Breast epithelium (tissue), 4 donors: ENCODE results near the gene GRHL3. TPM values are rescaled to one million over a fixed set of nuclear protein-coding genes. Genes with fewer than 3 reads are reported as not detected.
A peak's percentile ranks its signal among the peaks of the same experiment; 100 is the strongest.

Experiments used
- DNase-seq, 2 donors: peaks; one replicate each; pipeline ENCODE4 v3.0.0-alpha.2; 2019; ENCODE audit warnings: low spot score in 2 of 2
- H3K27ac ChIP-seq, 2 donors: fragments of 200-600 bp; sonication (generic) in 1 of 2; one replicate each; pipeline ENCODE4 v1.5.1; 2016 to 2019; ENCODE audit warnings: mild to moderate bottlenecking in 1 of 2
- H3K27me3 ChIP-seq, 2 donors: fragments of 200-600 bp; sonication (generic) in 1 of 2; one replicate each; pipeline versions ENCODE4 v1.5.1 to v1.6.0; 2017 to 2019; ENCODE audit warnings: control low read depth in 1 of 2, mild to moderate bottlenecking in 1 of 2
- H3K36me3 ChIP-seq: fragments of 200-600 bp; one replicate; pipeline ENCODE4 v1.5.1; 2019
- H3K4me1 ChIP-seq, 2 donors: fragments of 200-600 bp; sonication (generic); one replicate each; pipeline ENCODE4 v1.5.1; 2016 to 2019; ENCODE audit warnings: control low read depth in 1 of 2
- H3K4me3 ChIP-seq, 3 donors: fragments of 200-600 bp; sonication (generic); 1 replicate in 2 of 3; 2 replicates in 1 of 3; pipeline ENCODE4 v1.5.1; 2016 to 2019; ENCODE audit warnings: mild to moderate bottlenecking in 3 of 3, moderate library complexity in 2 of 3
- H3K9me3 ChIP-seq, 2 donors: fragments of 200-600 bp; sonication (generic) in 1 of 2; one replicate each; pipeline ENCODE4 v1.5.1; 2016 to 2019; ENCODE audit warnings: control low read depth in 1 of 2
- POLR2A ChIP-seq: fragments of 450-650 bp; IDR thresholded peaks from one replicate; pipeline ENCODE4 v1.6.1; 2016; ENCODE audit warnings: antibody characterized with exemption, mild to moderate bottlenecking, moderate library complexity
- POLR2AphosphoS5 ChIP-seq, 3 donors: sonication (generic); formaldehyde crosslinking; IDR thresholded peaks; one replicate each; pipeline ENCODE4 v1.6.1; 2017; ENCODE audit warnings: antibody characterized with exemption in 3 of 3
- intact Hi-C: fragments of 100-400 bp; cut with DNase I; formaldehyde crosslinking; loops from one replicate; pipeline ENCODE4 v1.15.1; 2023; ENCODE audit warnings: low total_unique reads
- total RNA-seq, 3 donors: library from RNA; depleted of rRNA; stranded (reverse); fragments of >200 nt; gene quantifications; one replicate each; pipeline ENCODE4 v1.1.0, GENCODE V29; 2016
- TF ChIP-seq, protein P1 (sequence below), 3 donors: fragments of 450-650 bp; IDR thresholded peaks; one replicate each; pipeline ENCODE4 v1.5.1; 2016 to 2017; ENCODE audit warnings: antibody characterized with exemption in 3 of 3, mild to moderate bottlenecking in 3 of 3, moderate library complexity in 3 of 3

Gene GRHL3
- total RNA-seq, 3 donors from 2014 or later, result 0.98 to 4.0 TPM; not detected in 1

- intact Hi-C loops, result no loop called here
- H3K9me3 ChIP-seq, result no peaks in the 10 kb centered on the region
- H3K4me1 ChIP-seq, result no peaks in the 10 kb centered on the region
- no peak overlapping the region for H3K4me3 ChIP-seq
- no peak overlapping the region for H3K27ac ChIP-seq
- peak in 1 of 2 donors; percentile 15 for DNase-seq
- H3K27me3 ChIP-seq, result no peaks in the 10 kb centered on the region
- H3K36me3 ChIP-seq, result no peaks in the 10 kb centered on the region
- TF ChIP-seq POLR2A (no peak), POLR2AphosphoS5 (IDR thresholded peaks at IDR 0.05) (no peak)
- TF ChIP-seq, protein P1, sequence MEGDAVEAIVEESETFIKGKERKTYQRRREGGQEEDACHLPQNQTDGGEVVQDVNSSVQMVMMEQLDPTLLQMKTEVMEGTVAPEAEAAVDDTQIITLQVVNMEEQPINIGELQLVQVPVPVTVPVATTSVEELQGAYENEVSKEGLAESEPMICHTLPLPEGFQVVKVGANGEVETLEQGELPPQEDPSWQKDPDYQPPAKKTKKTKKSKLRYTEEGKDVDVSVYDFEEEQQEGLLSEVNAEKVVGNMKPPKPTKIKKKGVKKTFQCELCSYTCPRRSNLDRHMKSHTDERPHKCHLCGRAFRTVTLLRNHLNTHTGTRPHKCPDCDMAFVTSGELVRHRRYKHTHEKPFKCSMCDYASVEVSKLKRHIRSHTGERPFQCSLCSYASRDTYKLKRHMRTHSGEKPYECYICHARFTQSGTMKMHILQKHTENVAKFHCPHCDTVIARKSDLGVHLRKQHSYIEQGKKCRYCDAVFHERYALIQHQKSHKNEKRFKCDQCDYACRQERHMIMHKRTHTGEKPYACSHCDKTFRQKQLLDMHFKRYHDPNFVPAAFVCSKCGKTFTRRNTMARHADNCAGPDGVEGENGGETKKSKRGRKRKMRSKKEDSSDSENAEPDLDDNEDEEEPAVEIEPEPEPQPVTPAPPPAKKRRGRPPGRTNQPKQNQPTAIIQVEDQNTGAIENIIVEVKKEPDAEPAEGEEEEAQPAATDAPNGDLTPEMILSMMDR (IDR thresholded peaks at IDR 0.05), result no peak
Observed at GRCh38 chr1:24385160-24385940, 66.2 kb downstream of the GRHL3 start.

DNA sequence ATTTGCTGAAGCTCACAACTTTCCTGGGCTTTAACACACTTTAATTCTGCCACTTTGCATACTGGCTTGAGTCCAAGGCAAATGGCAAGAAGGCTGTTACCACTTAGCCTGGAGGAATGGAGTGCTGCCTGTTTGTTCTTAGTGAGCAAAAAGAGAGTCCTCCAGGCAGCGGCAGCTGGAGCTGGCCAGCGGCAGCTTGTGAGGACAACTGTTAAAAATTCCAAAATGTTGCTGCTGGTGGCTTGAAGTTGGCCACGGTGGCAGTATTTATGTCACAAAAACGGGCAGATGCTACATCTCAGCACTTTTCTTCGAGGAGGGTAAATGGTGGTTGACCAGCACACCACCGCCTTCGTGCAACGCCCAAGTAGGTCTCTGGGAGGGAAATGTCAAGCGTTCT is 67.1 kb downstream of the GRHL3 start:
- Histone ChIP-seq H3K27me3 (no peaks in the 10 kb centered on the region), H3K9me3 (no peaks in the 10 kb centered on the region), H3K4me1 (no peaks in the 10 kb centered on the region), H3K27ac (no peak overlapping the region), H3K36me3 (no peaks in the 10 kb centered on the region), H3K4me3 (no peak overlapping the region)
- intact Hi-C loops, result no loop called here
- DNase-seq, result peak in 1 of 2 donors; percentile 17
- TF ChIP-seq, protein P1 (IDR thresholded peaks at IDR 0.05), result no peak
- TF ChIP-seq POLR2A (no peak), POLR2AphosphoS5 (IDR thresholded peaks at IDR 0.05) (no peak)

GRCh38 chr1:24386931-24387330 is 67.8 kb downstream of the GRHL3 start:
- intact Hi-C loops, result no loop called here
- peak in 1 of 2 donors; percentile 6 for DNase-seq
- no peaks in the 10 kb centered on the region for H3K36me3 ChIP-seq
- TF ChIP-seq, protein P1 (IDR thresholded peaks at IDR 0.05), result no peak
- no peak for TF ChIP-seq POLR2AphosphoS5 (IDR thresholded peaks at IDR 0.05)
- TF ChIP-seq POLR2A, result no peak
- no peaks in the 10 kb centered on the region for H3K9me3 ChIP-seq
- H3K4me3 ChIP-seq, result no peak overlapping the region
- no peak overlapping the region for H3K27ac ChIP-seq
- H3K27me3 ChIP-seq, result no peaks in the 10 kb centered on the region
- no peaks in the 10 kb centered on the region for H3K4me1 ChIP-seq

- DNase-seq, result no peak
- intact Hi-C loops, result no loop called here
Observed at GRCh38 chr1:24387636-24388175, 68.5 kb downstream of the GRHL3 start.

More at GRCh38 chr1:24387636-24388175, 68.5 kb downstream of the GRHL3 start:
- H3K4me3 ChIP-seq, result no peak overlapping the region
- no peaks in the 10 kb centered on the region for H3K27me3 ChIP-seq
- no peaks in the 10 kb centered on the region for H3K36me3 ChIP-seq
- H3K27ac ChIP-seq, result no peak overlapping the region
- TF ChIP-seq POLR2A, result no peak
- no peak for TF ChIP-seq POLR2AphosphoS5 (IDR thresholded peaks at IDR 0.05)
- TF ChIP-seq, protein P1 (IDR thresholded peaks at IDR 0.05), result no peak
- no peaks in the 10 kb centered on the region for H3K4me1 ChIP-seq
- no peaks in the 10 kb centered on the region for H3K9me3 ChIP-seq
